A204.1 (cell line): ENCODE results near the gene FDX1.
"Not testable (repeated sequence)": the region's sequence is repeated elsewhere in the genome, so short reads cannot be mapped to it uniquely, and the experiment has no call there.

Experiments
- FAIRE-seq: peaks from 2 replicates; lab custom pipeline; 2012; peaks lifted over from hg19 to GRCh38; lab: Jason Lieb, UNC

FDX1 gene

GRCh38 chr11:110429731-110430266 lies at the start of gene FDX1:
Gene FDX1, plus strand, starts transcription at chr11:110429948. Its CDS starts 173 bp downstream, at chr11:110430121.
- no peak for FAIRE-seq

- FAIRE-seq: no peak
Observed at GRCh38 chr11:110380836-110381622, 48.7 kb upstream of the FDX1 start.

GRCh38 chr11:110388231-110388630 lies 41.5 kb upstream of the FDX1 start:
- FAIRE-seq: not testable (repeated sequence)

GRCh38 chr11:110389965-110390364 lies 39.8 kb upstream of the FDX1 start:
- no peak for FAIRE-seq

- no peak for FAIRE-seq
Observed at GRCh38 chr11:110392056-110392455, 37.7 kb upstream of the FDX1 start.

GRCh38 chr11:110397668-110398286 lies 32.0 kb upstream of the FDX1 start:
- not testable (repeated sequence) for FAIRE-seq

- FAIRE-seq: not testable (repeated sequence)
Observed at GRCh38 chr11:110403585-110403984, 26.2 kb upstream of the FDX1 start.

- FAIRE-seq: not testable (repeated sequence)
Observed at GRCh38 chr11:110405636-110406035, 24.1 kb upstream of the FDX1 start.

GRCh38 chr11:110407315-110407714 lies 22.4 kb upstream of the FDX1 start:
- FAIRE-seq: no peak

- FAIRE-seq: no peak
Observed at GRCh38 chr11:110409174-110409573, 20.6 kb upstream of the FDX1 start.

- no peak for FAIRE-seq
Observed at GRCh38 chr11:110410651-110411050, 19.1 kb upstream of the FDX1 start.

- no peak for FAIRE-seq
Observed at GRCh38 chr11:110415081-110415480, 14.7 kb upstream of the FDX1 start.

GRCh38 chr11:110421658-110422057 lies 8.1 kb upstream of the FDX1 start:
- not testable (repeated sequence) for FAIRE-seq

GRCh38 chr11:110422306-110422905 lies 7.3 kb upstream of the FDX1 start:
- no peak for FAIRE-seq

GRCh38 chr11:110424775-110425444 lies 4.8 kb upstream of the FDX1 start:
- no peak for FAIRE-seq

- no peak for FAIRE-seq
Observed at GRCh38 chr11:110425751-110426545, 3.8 kb upstream of the FDX1 start.

- no peak for FAIRE-seq
Observed at GRCh38 chr11:110428040-110428439, 1.7 kb upstream of the FDX1 start.

- no peak for FAIRE-seq
Observed at GRCh38 chr11:110428956-110429730, 605 bp upstream of the FDX1 start.

- FAIRE-seq: no peak
Observed at GRCh38 chr11:110430267-110431050, 711 bp downstream of the FDX1 start.

GRCh38 chr11:110431051-110431672 lies 1.4 kb downstream of the FDX1 start:
- no peak for FAIRE-seq
